Measurements from ENCODE around the gene PRUNE1. TPM values are rescaled to one million over a fixed set of nuclear protein-coding genes. Genes with fewer than 3 reads are reported as not detected.

The PRUNE1 gene, protein sequence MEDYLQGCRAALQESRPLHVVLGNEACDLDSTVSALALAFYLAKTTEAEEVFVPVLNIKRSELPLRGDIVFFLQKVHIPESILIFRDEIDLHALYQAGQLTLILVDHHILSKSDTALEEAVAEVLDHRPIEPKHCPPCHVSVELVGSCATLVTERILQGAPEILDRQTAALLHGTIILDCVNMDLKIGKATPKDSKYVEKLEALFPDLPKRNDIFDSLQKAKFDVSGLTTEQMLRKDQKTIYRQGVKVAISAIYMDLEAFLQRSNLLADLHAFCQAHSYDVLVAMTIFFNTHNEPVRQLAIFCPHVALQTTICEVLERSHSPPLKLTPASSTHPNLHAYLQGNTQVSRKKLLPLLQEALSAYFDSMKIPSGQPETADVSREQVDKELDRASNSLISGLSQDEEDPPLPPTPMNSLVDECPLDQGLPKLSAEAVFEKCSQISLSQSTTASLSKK
- 9.1 and 10.4 TPM in 2 replicates for total RNA-seq

DNA sequence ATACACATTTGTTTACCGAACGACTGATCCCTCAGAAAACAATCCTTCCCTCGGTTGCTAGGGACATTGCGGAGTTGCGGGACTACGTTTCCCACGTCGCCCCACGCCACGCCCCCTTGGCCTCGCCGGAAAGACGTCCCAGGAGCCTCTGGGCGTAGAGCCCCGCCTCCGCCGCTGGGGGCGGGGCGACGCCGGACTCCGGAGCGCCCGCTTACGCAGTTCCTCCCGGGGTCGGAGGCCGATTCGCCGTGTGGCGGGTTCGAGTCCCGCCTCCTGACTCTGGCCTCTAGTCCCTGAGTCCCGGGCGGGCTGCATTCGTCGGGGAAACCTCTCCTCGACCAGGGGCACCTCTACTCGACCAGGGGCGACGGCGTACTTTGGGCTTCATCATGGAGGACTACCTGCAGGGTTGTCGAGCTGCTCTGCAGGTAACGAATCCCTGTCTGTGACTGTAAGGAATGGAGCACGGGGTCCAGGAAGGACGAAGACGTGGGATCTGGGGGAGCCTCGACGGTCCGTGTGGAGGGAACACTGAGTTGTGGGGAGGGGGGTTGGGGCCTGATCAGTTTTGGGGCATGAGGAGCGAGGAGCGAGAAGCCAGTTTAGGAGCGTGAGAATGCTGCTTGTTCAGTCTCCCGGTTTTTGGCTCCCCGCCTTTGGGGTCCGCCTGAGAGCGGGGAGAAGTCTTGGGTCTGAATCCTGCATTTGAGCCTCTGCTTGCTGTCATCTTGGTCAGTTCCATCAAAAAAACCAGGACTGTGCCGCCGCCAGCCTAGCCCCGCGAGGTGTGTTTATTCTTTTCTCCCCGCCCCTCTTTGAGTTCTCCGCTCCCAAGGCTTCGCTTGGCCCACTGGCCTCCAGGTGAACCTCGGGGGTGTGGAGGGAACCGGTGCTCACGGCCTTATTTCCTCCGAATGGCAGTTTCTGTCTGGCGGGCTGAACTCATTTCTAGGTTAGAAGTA lies at the start of gene PRUNE1:
PRUNE1 (plus strand) TSS at position 206 of the 962 bp plus-strand sequence; CDS start at position 390, 184 bp downstream.

GRCh38 chr1:150974580-150975478 lies 33.4 kb upstream of the PRUNE1 start, which contains the start of gene CERS2:
Gene CERS2 (minus strand): TSS chr1:150974835. CDS start chr1:150969090, 5,745 bp downstream.

DNA sequence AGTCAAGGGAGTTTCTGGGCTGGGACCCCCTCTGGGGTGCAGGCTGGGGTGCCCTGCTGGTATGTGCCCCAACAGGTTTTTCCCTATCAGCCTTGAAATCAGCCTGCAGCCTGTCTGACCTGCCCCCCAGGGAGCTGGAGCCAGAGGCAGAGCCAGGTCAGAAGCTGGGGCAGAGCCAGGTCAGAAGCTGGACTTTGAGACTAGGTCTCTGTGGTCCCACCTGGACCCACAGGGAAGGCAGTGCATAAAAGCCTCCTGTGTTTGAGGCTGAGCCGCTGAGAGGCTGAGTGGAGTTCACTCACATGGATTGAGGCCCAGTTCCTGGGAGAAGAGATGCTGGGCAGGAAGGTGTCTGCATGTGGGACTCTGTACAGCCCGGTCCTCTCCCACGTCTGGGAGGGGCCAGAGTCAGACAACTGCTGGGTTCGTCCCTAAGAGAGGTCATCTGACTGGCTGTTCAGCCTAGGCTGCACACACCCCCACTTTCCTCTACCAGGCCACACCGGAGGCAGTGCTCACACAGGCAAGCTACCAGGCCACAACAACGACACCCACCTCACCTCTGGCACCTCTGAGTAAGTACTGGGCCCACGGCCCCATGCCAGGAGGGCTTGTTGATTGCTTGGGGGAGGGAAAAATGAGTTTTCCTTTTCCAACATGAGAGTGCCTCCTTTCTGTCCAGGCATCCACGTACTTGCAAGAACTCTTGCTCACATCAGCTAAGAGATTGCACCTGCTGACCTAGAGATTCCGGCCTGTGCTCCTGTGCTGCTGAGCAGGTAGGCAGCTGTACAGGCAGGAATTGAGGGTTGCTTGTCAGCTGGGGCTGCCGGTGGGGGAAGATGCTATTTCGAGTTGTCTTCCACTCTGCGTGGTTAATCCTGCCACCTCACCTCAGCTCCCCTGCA lies 26.2 kb upstream of the PRUNE1 start, which contains the start of gene ANXA9:
ANXA9 (plus strand) TSS at position 488 of the 908 bp plus-strand sequence. CDS start 814 bp downstream, outside the sequence.

GRCh38 chr1:151006327-151007052 lies 1.8 kb upstream of the PRUNE1 start, which contains the start of gene MINDY1:
Gene MINDY1 (minus strand): TSS chr1:151006902. CDS start chr1:151002617, 4,285 bp downstream.

DNA sequence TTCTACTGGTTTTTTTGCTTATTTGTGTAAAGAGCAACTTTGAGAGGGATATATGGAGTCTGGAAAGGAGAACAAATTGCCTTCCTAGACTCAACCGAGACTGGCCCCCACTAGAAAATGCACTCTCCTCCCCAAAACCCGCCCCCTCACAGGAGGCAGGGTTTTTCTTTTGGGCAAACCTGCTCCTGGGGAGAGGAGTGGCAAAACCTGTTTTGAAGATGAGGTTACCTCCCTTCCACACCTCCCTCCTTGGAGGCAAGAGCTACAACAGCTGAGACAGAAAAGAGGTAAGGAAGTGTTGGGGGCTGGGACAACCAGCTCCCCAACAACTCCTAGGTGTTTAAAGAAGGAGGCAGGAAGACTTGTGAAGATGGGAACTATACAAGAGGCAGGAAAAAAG lies 28.1 kb downstream of the PRUNE1 start, which contains the start of gene BNIPL:
BNIPL (plus strand) TSS at position 231 of the 400 bp plus-strand sequence; CDS start at position 371, 140 bp downstream.

DNA sequence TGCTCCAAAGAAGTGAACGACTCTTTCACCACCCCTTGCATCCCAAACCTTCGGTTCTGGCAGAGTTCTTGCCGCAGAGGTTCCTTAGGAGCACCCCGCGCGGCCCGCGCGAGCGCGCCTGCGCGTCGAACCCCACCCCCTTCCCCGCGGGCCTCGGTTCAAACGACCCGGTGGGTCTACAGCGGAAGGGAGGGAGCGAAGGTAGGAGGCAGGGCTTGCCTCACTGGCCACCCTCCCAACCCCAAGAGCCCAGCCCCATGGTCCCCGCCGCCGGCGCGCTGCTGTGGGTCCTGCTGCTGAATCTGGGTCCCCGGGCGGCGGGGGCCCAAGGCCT lies 39.3 kb downstream of the PRUNE1 start, which contains the start of gene C1orf56:
C1orf56 (plus strand) TSS at position 161 of the 334 bp plus-strand sequence; CDS start at position 258, 97 bp downstream.

GRCh38 chr1:151059109-151060006 lies 51.1 kb downstream of the PRUNE1 start, which contains the start of gene CDC42SE1:
Gene CDC42SE1 (minus strand): TSS chr1:151059622. CDS start chr1:151055730, 3,892 bp downstream.

GRCh38 chr1:151060007-151060656 lies 51.9 kb downstream of the PRUNE1 start, which contains the start of gene MLLT11:
Gene MLLT11 (plus strand): TSS chr1:151060397. CDS start chr1:151067225, 6,828 bp downstream.

DNA sequence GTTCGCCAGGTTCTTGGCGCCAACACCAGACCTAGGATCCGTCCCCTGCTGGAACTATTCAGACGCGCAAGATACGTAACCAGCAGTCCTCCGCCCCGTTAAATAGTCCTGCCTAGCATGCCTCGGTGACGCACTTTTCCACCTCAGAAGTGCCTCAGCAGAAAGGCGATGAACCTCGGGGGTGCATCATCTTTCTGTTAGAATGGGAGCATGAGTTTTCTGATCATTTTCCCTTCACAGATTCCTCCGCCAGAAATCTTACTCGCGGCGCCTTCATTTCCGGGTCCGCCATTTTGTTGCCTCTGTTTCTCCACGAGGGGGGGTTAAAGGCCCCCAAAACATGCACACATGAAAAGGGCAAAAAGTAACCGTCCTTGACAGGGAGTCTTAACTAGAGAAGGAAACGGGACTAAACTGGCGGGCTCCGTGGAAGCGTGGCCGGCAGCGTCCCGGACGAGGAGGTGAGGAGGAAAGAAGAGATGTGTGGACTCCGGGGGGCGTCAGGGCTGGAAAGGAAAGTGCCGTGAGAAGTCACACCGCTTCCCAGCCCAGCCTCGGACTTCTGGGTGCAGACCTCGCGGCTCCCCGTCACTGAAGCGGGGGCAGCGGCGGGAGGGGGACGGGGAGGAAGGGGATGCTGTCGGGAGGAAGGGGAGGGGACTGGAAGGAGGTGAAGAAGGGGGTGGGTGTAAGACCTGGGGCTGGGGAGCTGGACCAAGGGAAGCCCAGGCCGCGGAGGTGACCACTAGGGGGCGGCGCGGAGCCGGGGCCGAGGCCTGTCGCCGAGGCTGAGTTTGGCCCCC lies 62.4 kb downstream of the PRUNE1 start, which contains the start of gene GABPB2:
GABPB2 (plus strand) TSS at position 288 of the 803 bp plus-strand sequence. CDS start 17,429 bp downstream, outside the sequence.

Small RNA genes within 50 kb of the gene (small RNA-seq; reads per million reads assigned to genes)
- gene RNU6-884P: not detected

Other genes starting within 250 kb of the PRUNE1 start
- gene CTSS, start 242.7 kb upstream of the PRUNE1 start, total RNA-seq: 4.7 and 9.4 TPM in 2 replicates
- 383 and 515 TPM in 2 replicates for gene CTSK, start 200.2 kb upstream of the PRUNE1 start, total RNA-seq
- gene ARNT, start 131.8 kb upstream of the PRUNE1 start, total RNA-seq: 50.8 and 68.0 TPM in 2 replicates
- not detected in 2 replicates for gene CTXND2, start 121.3 kb upstream of the PRUNE1 start, total RNA-seq
- gene SETDB1, start 82.1 kb upstream of the PRUNE1 start, total RNA-seq: 40.8 and 49.3 TPM in 2 replicates
- gene CERS2, start 33.6 kb upstream of the PRUNE1 start, total RNA-seq: 131 and 147 TPM in 2 replicates
- 0.16 TPM in 1 of 2 replicates, not detected in the other for gene ANXA9, start 26.2 kb upstream of the PRUNE1 start, total RNA-seq
- 20.4 and 21.1 TPM in 2 replicates for gene MINDY1, start 1.5 kb upstream of the PRUNE1 start, total RNA-seq
- gene BNIPL, start 28.1 kb downstream of the PRUNE1 start, total RNA-seq: under 0.01 and 0.12 TPM in 2 replicates
- gene C1orf56, start 39.3 kb downstream of the PRUNE1 start, total RNA-seq: 3.6 and 5.0 TPM in 2 replicates
- gene CDC42SE1, start 51.2 kb downstream of the PRUNE1 start, total RNA-seq: 62.1 and 64.6 TPM in 2 replicates
- 2.3 and 2.8 TPM in 2 replicates for gene MLLT11, start 51.9 kb downstream of the PRUNE1 start, total RNA-seq
- gene GABPB2, start 62.3 kb downstream of the PRUNE1 start, total RNA-seq: 18.8 and 19.3 TPM in 2 replicates
- 5.4 and 5.5 TPM in 2 replicates for gene SEMA6C, start 138.2 kb downstream of the PRUNE1 start, total RNA-seq
- gene TNFAIP8L2, start 148.2 kb downstream of the PRUNE1 start, total RNA-seq: not detected in 2 replicates
- 7.0 and 8.7 TPM in 2 replicates for gene LYSMD1, start 157.5 kb downstream of the PRUNE1 start, total RNA-seq
- 22.2 and 29.0 TPM in 2 replicates for gene SCNM1, start 157.7 kb downstream of the PRUNE1 start, total RNA-seq
- gene TMOD4, start 167.5 kb downstream of the PRUNE1 start, total RNA-seq: 0.81 and 1.6 TPM in 2 replicates
- gene VPS72, start 181.7 kb downstream of the PRUNE1 start, total RNA-seq: 42.8 and 45.5 TPM in 2 replicates
- 117 and 146 TPM in 2 replicates for gene PIP5K1A, start 190.1 kb downstream of the PRUNE1 start, total RNA-seq
- gene PSMD4, start 246.3 kb downstream of the PRUNE1 start, total RNA-seq: 92.5 and 96.8 TPM in 2 replicates

Data from hair follicle dermal papilla cell (primary cell).